Mesodermal cell (in vitro differentiated cells): ENCODE results near the gene SH3PXD2A.

Experiments used
- H3K27ac ChIP-seq: 2 replicates; pipeline ENCODE4 v1.7.0; 2013; ENCODE audit warnings: mild to moderate bottlenecking, low read depth, low read length, moderate library complexity; ENCODE audit not compliant: severe bottlenecking
- H3K36me3 ChIP-seq: 2 replicates; pipeline ENCODE4 v1.7.1; 2013; ENCODE audit warnings: mild to moderate bottlenecking, low read length, moderate library complexity; ENCODE audit not compliant: control insufficient read depth, insufficient read depth
- H3K4me1 ChIP-seq: one replicate; pipeline ENCODE4 v1.7.1; 2013; ENCODE audit warnings: mild to moderate bottlenecking, low read length; ENCODE audit not compliant: insufficient read depth, control insufficient read depth, poor library complexity, severe bottlenecking
- H3K4me3 ChIP-seq: 2 replicates; pipeline ENCODE4 v1.7.0; 2013; ENCODE audit warnings: low read length, control low read depth, mild to moderate bottlenecking; ENCODE audit not compliant: insufficient read depth, poor library complexity, severe bottlenecking; ENCODE audit errors: extremely low read depth
- H3K9me3 ChIP-seq: 2 replicates; pipeline ENCODE4 v1.7.1; 2013; ENCODE audit warnings: mild to moderate bottlenecking, low read length, moderate library complexity; ENCODE audit not compliant: control insufficient read depth
- WGBS, 2 experiments: methylation state at CpG; one replicate each; pipeline ENCODE4 v1.1.5; 2013; ENCODE audit warnings: missing lambda C conversion rate in 2 of 2; ENCODE audit not compliant: insufficient coverage in 2 of 2; 5-methylcytosine and 5-hydroxymethylcytosine counted together

SH3PXD2A gene

DNA sequence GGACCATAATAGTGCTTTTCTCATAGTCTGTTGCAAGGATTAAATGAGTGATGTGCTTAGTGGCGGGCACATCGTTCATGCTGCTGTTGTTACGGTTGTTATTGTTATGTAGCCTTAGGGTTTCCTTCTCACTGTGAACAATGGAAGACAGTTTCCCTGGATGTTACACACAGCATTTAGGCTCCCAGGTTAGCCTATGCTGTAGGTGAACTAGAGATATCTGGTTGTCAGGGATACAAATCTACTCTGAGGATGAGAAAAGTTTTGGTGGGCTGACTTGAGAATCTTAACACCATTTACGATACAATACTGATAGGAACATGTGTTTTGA lies 14.7 kb downstream of the SH3PXD2A start:
- no peak overlapping the region for H3K27ac ChIP-seq
- H3K4me3 ChIP-seq = no peak overlapping the region
- 50% methylated on average over 1 of the region's 4 CpGs; no CpG with 5 or more reads in 1 of the 2 experiments for WGBS, 2 experiments
- peaks cover 59% of the 10 kb centered on the region for H3K4me1 ChIP-seq
- peaks cover 2% of the 10 kb centered on the region for H3K36me3 ChIP-seq
- H3K9me3 ChIP-seq = no peaks in the 10 kb centered on the region

DNA sequence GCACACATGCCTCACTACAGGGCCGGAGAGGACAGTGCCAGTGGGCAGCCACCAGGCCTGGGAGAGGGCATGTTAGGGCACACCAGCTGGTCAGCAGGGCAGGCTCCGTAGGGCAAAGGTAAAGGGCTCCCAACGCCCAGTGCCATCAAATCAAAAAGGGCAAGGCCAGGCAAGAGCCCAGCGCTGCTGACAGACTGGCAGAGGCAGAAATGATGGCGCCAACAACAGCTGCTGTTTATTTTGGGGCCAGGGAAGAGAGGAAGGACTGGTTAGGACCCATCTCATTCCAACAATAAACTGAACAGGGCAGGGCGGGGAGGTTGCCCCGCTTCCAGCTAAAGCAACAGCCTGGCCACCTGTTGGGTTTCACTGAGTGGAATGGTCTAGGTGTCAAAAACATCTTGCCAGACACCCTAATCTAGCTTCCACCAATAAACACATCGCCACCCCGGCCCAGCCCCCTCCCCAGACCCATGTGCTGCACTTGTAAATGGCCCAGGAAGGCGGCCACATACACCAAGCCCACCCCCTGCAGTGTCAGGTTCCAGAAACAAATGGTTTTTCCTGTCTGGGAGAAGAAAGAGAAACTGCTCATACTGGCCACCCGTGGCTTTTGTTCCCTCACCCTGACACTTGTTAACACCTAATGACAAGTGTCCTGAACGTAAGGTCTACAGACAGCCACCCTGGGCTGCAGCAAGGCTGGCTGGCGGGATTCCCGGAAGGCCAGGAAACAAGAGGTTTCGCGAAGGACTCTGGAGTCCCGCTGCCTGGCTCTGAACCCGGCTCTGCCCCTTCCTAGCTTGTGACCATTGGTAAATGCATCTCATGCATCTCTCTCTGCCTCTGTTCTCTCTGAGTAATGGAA lies 15.3 kb downstream of the SH3PXD2A start:
- H3K9me3 ChIP-seq = no peaks in the 10 kb centered on the region
- H3K27ac ChIP-seq = no peak overlapping the region
- H3K36me3 ChIP-seq = no peaks in the 10 kb centered on the region
- WGBS, 2 experiments = 36 to 43% methylated on average over 11 to 12 of the region's 18 CpGs
- H3K4me3 ChIP-seq = no peak overlapping the region
- peaks cover 63% of the 10 kb centered on the region for H3K4me1 ChIP-seq

DNA sequence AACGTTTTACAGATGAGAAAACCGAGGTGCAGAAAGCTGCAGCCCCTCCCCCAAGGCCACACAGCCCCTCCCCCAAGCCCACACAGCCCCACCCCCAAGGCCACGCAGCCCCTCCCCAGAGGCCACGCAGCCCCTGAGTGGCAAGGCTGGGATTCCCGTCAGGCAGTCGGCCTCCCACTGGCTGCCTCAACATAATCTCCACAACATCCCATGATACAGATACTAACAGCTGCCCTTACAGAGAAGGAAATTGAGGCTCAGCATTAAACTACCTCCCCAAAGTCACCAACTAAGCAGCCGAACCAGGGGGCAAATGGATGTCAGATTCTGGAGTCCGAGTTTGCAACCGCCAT lies 15.9 kb downstream of the SH3PXD2A start:
- H3K27ac ChIP-seq = no peak overlapping the region
- H3K9me3 ChIP-seq = no peaks in the 10 kb centered on the region
- H3K36me3 ChIP-seq = no peaks in the 10 kb centered on the region
- WGBS, 2 experiments = 68 to 76% methylated on average over 6 of the region's 9 CpGs
- H3K4me3 ChIP-seq = no peak overlapping the region
- peaks cover 69% of the 10 kb centered on the region for H3K4me1 ChIP-seq

DNA sequence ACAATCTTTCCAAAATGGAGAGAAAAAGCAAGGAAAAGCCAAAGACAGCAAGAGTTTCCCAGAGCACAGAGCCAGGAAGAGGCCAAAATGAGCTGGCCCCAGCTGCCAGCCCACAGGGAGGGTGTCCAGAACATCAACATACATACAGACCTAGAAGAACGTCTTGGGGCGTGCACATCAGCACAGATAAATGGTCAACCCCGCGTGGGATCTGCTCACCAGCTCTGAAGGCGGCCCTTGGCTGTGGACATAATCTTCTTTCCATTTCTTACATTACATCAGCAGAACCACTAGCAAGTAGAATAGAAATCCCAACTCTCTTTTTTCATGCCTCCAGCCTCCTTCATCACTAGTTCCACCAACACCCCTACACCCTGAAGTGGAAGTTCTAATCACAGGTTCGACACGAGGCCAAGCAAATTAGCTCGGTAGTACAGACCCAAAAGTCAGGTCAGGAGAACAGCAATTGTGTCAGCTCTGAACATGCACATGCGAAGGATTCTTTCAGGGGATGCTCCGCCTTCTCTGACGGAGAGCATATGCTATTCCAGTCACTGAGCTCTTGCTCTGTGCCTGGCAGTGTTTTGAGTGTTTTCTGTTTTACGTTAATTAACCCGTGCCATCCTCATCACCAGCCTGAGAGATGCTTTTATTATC lies 16.4 kb downstream of the SH3PXD2A start:
- Histone ChIP-seq H3K27ac (no peak overlapping the region), H3K4me1 (peaks cover 69% of the 10 kb centered on the region), H3K36me3 (no peaks in the 10 kb centered on the region), H3K9me3 (no peaks in the 10 kb centered on the region), H3K4me3 (no peak overlapping the region)
- WGBS, 2 experiments = 89 to 91% methylated on average over 12 to 13 of the region's 13 CpGs

DNA sequence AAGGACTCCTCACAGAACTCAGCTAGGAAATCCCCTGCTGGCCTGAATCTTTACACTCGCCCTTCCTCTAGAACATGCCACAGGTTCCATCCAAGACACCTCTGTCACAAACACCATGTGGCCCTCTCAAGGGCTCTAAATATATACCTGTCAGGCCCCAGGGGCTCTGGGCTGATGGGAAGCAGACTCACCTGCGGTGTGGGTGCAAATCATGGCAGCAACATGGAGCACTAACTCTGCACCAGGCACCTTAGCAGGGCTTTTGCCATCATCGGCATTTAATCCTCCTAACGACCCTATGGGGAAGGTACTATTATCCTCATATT lies 17.3 kb downstream of the SH3PXD2A start:
- no peaks in the 10 kb centered on the region for H3K36me3 ChIP-seq
- H3K27ac ChIP-seq = no peak overlapping the region
- H3K4me3 ChIP-seq = no peak overlapping the region
- WGBS, 2 experiments = 91 to 100% methylated on average over 4 of the region's 4 CpGs
- H3K9me3 ChIP-seq = peaks cover under 1% of the 10 kb centered on the region
- H3K4me1 ChIP-seq = peaks cover 73% of the 10 kb centered on the region

DNA sequence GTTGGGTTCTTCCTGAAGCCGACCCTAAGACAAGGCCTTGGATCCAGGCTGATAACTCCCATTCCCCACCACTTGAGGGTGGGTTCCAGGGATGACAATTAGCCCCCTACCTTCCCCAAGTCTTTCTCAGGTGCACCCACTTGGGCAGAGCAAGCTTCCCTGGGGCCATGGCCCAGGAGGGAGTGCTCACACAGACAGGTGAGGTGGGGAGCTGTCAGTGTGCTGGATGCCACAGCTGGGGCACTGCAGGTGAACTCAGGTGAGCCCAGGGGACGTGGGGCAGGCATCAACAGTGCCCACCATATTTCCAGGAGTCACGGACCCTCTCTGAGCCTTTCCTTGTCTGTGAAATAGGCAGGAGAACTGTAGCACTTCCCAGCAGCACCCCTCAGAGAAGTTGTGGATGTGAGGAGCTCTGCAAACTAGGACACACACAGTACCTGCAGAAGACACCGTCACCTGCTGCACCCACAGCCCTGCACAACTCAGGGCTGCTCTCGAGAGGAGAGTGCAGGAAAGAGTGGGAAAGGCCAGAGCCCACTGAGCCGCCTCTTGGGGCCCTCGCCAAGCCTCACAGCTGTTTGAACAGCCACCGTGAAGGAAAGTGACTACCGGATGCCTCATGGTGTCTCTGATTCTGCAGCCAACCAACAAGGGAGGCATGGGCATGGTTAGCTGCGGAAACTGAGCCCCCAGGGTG lies 17.9 kb downstream of the SH3PXD2A start:
- Histone ChIP-seq H3K9me3 (peaks cover 4% of the 10 kb centered on the region), H3K4me1 (peaks cover 70% of the 10 kb centered on the region), H3K27ac (no peak overlapping the region), H3K4me3 (no peak overlapping the region), H3K36me3 (no peaks in the 10 kb centered on the region)
- WGBS, 2 experiments = 91 to 93% methylated on average over 9 of the region's 10 CpGs

DNA sequence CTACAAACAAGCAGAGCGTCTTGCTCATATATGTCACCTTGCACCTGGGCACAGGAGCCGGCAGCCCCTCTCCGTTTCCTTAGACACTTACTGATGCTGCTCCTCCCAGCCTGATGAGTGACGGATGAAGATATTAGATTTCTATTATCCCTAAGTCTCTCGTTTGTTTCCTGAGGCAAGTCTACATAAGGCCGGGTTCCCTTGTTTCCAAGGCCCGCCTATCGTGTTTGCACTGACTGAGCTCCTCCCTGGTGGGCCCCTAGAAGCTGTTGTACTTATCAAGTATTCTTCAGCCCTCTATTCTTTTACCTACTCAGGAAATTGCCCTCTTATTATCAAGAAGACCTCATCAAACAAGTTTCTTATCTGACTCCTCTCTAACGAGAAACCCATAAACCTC lies 18.5 kb downstream of the SH3PXD2A start:
- Histone ChIP-seq H3K27ac (no peak overlapping the region), H3K4me1 (peaks cover 69% of the 10 kb centered on the region)

DNA sequence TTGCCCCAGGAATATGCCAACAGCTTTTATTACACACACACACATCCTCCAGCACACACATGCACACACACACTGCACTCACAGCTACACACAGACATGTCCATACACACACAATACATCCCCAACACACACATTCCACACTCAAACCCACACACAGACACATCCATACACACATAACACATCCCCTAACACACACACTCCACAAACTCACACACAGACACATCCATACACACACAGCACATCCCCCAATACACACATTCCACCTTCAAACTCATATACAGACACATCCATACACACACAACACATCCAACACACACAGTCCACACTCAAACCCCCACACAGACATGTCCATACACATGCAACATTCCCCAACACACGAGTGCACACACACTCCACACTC lies 19.1 kb downstream of the SH3PXD2A start:
- WGBS, 2 experiments = 67 to 80% methylated on average over 1 of the region's 1 CpG
- Histone ChIP-seq H3K27ac (no peak overlapping the region), H3K36me3 (no peaks in the 10 kb centered on the region), H3K4me1 (peaks cover 65% of the 10 kb centered on the region), H3K4me3 (no peak overlapping the region), H3K9me3 (peaks cover 4% of the 10 kb centered on the region)

More for the DNA sequence above, 18.5 kb downstream of the SH3PXD2A start:
- 78 to 86% methylated on average over 6 to 9 of the region's 9 CpGs for WGBS, 2 experiments
- Histone ChIP-seq H3K9me3 (peaks cover 4% of the 10 kb centered on the region), H3K4me3 (no peak overlapping the region), H3K36me3 (no peaks in the 10 kb centered on the region)

DNA sequence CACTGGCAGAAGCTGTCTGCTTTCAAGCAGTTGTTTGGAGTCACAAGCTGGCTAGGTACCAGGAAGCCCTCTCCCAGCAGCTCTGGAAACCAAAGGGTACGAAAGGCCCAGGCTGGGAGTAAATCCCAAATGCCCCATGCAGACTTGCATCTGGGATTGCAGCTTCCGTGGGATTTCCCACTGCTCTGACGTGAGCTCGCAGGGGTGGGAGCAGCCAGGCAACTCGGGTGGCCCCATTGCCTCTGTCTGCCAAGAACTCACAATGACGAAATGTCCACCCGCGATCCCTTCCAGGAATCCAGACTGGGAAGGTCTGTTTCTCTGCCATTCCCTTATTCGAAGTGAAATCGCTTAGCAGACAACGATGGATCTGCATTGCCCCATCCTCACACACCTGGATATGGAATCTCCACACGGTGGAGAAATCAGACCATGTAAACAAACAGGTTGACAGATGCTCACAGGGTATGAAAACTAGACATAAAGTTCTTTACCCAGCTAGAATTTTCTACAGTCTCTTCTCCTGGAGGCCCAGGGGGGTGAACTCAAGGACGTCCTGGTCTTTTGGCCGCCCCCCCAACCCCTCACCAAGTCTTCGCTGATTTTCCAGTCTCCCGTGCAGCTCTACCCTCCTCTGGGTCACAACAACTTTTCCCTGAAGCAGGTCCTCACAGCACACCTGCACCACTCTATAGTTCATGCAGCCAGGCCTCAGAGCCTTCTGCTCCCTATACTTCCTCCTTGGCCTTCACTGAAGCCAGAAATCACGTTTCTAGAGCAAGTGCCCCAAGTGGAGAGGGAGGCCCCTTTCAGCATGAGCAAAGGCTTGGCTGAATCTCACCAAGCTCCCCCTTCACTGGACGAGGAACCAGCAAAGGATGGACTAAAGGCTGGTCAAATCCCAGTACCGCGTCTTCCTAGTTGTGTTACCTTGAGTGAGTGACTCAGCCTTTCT lies 20.0 kb downstream of the SH3PXD2A start:
- H3K4me1 ChIP-seq = peaks cover 59% of the 10 kb centered on the region
- no peaks in the 10 kb centered on the region for H3K36me3 ChIP-seq
- 87 to 93% methylated on average over 17 to 19 of the region's 20 CpGs for WGBS, 2 experiments
- H3K4me3 ChIP-seq = no peak overlapping the region
- no peak overlapping the region for H3K27ac ChIP-seq
- peaks cover 4% of the 10 kb centered on the region for H3K9me3 ChIP-seq

DNA sequence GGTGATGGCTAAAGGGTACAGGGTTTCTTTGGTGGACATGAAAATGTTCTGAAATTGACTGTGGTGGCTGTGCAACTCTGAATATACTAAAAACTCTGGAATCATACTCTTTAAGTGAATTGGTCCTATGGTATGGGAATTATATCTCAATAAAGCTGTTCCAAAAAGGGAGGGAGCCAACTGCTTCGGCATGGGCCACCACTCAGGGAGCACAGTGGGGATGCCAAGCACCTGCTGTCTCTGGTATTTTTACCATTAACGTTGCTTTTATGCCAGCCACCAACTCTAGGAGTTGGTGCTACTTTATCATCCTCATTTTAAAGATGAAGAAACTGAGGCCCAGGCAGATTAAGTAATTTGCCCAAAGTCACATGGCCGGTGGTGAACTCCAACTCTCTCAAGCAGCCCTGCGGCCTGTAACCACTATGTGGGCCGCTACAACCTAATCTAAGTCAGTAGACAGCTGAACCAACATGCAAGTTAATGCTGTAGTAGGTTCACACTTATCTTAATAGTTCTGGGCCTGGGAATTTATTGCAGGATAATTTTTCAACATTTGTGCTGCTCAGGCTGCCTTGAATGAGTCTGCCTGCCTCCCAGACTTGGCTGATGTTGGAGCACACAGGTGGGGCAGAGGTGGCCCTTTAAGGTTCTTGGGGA lies 20.8 kb downstream of the SH3PXD2A start:
- peaks cover 59% of the 10 kb centered on the region for H3K4me1 ChIP-seq
- no peak overlapping the region for H3K27ac ChIP-seq
- no peaks in the 10 kb centered on the region for H3K36me3 ChIP-seq
- H3K9me3 ChIP-seq = peaks cover 4% of the 10 kb centered on the region
- H3K4me3 ChIP-seq = no peak overlapping the region
- WGBS, 2 experiments = 50 to 74% methylated on average over 4 to 5 of the region's 5 CpGs
